Small intestine (tissue), 7 donors: Measurements from ENCODE around the gene ITGA2B. TPM values are rescaled to one million over a fixed set of nuclear protein-coding genes. Genes with fewer than 3 reads are reported as not detected.
"Not testable (repeated sequence)": the region's sequence is repeated elsewhere in the genome, so short reads cannot be mapped to it uniquely, and the experiment has no call there.

Experiments
- DNase-seq, 2 donors: peaks; one replicate each; pipeline versions ENCODE4 v3.0.0 to v3.0.0-alpha.2; 2013
- FAIRE-seq: peaks from 2 replicates; lab custom pipeline; 2012; peaks lifted over from hg19 to GRCh38; lab: Jason Lieb, UNC
- H3K27ac ChIP-seq, 3 donors: one replicate each; pipeline ENCODE4 v1.5.1; 2013; ENCODE audit warnings: low read length in 2 of 3, mild to moderate bottlenecking in 2 of 3, control low read depth in 1 of 3, inconsistent platforms in 1 of 3, low read depth in 1 of 3, moderate library complexity in 1 of 3
- H3K27me3 ChIP-seq, 3 donors: one replicate each; pipeline ENCODE4 v1.6.1; 2013; ENCODE audit warnings: low read length in 3 of 3, inconsistent platforms in 1 of 3; ENCODE audit not compliant: control insufficient read depth in 3 of 3, insufficient read depth in 3 of 3
- H3K36me3 ChIP-seq, 3 donors: one replicate each; pipeline ENCODE4 v1.6.1; 2013; ENCODE audit warnings: low read length in 3 of 3, inconsistent platforms in 1 of 3, low read depth in 1 of 3, mild to moderate bottlenecking in 1 of 3, moderate library complexity in 1 of 3; ENCODE audit not compliant: control insufficient read depth in 3 of 3, insufficient read depth in 2 of 3
- H3K4me1 ChIP-seq, 3 donors: one replicate each; pipeline ENCODE4 v1.6.1; 2013; ENCODE audit warnings: low read length in 2 of 3, inconsistent platforms in 1 of 3, low read depth in 1 of 3, mild to moderate bottlenecking in 1 of 3, moderate library complexity in 1 of 3; ENCODE audit not compliant: control insufficient read depth in 3 of 3, insufficient read depth in 2 of 3
- H3K4me3 ChIP-seq, 3 donors: one replicate each; pipeline ENCODE4 v1.5.1; 2013; ENCODE audit warnings: low read length in 3 of 3, control low read depth in 1 of 3, inconsistent platforms in 1 of 3, low read depth in 1 of 3, mild to moderate bottlenecking in 1 of 3, moderate library complexity in 1 of 3
- H3K9me3 ChIP-seq, 2 donors: one replicate each; pipeline ENCODE4 v1.6.1; 2013; ENCODE audit warnings: low read depth in 1 of 2, low read length in 1 of 2; ENCODE audit not compliant: control insufficient read depth in 2 of 2, insufficient read depth in 1 of 2
- WGBS, 3 donors: extraction: QIAGEN DNeasy Blood & Tissue Kit; methylation state at CpG; one replicate each; pipeline ENCODE4 v1.1.7; 2013; 5-methylcytosine and 5-hydroxymethylcytosine counted together
- polyA plus RNA-seq, 4 donors: library from polyadenylated mRNA; stranded (reverse) in 3 of 4; unstranded in 1 of 4; fragments of 200-250 nt in 3 of 4; fragments of 120-200 nt in 1 of 4; gene quantifications; one replicate each; pipeline versions ENCODE4 v1.2.1 to v1.2.3, GENCODE V29; 2013
- donor health status: healthy with polysubstance abuse.
- donor health status: control.
- donor health status: control.
- donor health status: Bipolar disorder and iron deficiency.
- donor health status: healthy.

Gene ITGA2B
- polyA plus RNA-seq, 4 donors, result 0.27 to 0.59 (median 0.31) TPM; not detected in 1

DNA sequence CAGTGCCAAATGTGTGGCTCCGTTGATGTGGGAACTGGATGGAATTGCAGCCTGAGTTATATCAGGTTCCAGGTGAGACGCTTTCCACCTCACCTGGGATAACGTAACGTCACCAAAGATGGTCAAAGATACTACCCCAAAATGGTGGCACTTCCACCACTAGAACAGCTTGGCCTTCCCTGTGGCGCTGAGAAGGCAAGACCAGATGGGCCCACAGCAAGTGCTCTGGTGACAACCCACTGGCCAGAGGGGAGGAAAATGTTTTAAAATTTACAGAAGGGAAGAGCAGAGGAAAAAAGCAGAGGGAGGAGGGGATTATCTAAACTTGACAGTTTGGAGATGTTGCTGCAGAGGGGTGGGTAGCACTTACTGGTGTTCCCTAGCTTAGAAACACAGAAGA is 7.5 kb upstream of the ITGA2B start:
- 94 to 97% (median 96%) methylated on average over 5 of the region's 5 CpGs for WGBS, 3 donors
- H3K36me3 ChIP-seq, result peaks cover 17 to 42% (median 24%) of the 10 kb centered on the region in 3 donors
- H3K27ac ChIP-seq, result no peak overlapping the region
- no peak overlapping the region for H3K4me3 ChIP-seq
- H3K9me3 ChIP-seq, result no peaks in the 10 kb centered on the region
- DNase-seq (no peak), FAIRE-seq (no peak)
- peaks cover 0 to 3% (median 0%) of the 10 kb centered on the region in 3 donors for H3K4me1 ChIP-seq
- no peaks in the 10 kb centered on the region for H3K27me3 ChIP-seq

DNA sequence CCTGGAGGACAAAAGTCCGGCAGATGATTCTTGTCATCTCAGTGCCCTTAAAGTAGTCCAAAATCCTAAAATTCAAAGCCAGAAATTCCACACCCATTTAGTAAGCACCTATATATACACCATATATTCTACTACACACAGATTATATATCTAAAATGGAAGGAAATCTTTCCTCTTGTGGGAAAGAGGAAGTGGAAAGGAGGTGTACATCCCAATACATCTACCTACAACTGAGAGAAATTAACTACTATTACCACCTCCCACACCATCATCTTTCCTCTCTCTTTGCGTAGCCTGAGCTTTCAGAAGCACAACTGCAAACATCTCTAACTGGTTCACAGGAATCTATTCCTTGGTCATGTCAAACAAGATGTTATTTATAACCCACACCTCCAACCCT is 5.4 kb upstream of the ITGA2B start:
- WGBS, 3 donors, result 93 to 94% (median 94%) methylated on average over 2 of the region's 2 CpGs
- no peaks in the 10 kb centered on the region for H3K27me3 ChIP-seq
- no peak for FAIRE-seq
- no peak for DNase-seq
- no peak overlapping the region for H3K4me3 ChIP-seq
- no peak overlapping the region for H3K27ac ChIP-seq
- no peaks in the 10 kb centered on the region for H3K9me3 ChIP-seq
- H3K4me1 ChIP-seq, result peaks cover 0 to 3% (median 0%) of the 10 kb centered on the region in 3 donors
- H3K36me3 ChIP-seq, result peaks cover 8 to 31% (median 16%) of the 10 kb centered on the region in 3 donors

DNA sequence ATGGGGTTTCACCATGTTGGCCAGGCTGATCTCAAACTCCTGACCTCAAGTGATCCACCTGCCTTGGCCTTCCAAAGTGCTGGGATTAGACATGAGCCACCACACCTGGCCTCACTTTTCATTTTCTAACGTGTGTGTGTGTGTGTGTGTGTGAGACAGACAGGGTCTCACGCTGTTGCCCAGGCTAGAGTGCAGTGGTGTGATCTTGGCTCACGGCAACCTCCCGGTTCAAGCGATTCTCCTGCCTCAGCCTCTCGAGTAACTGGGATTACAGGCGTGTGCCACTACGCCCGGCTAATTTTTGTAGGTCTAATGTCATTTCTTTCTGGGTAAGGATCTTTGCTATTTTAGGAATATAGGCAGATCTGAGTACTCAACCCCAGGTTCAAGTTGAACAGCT is 4.7 kb upstream of the ITGA2B start:
- peaks cover 4 to 24% (median 12%) of the 10 kb centered on the region in 3 donors for H3K36me3 ChIP-seq
- H3K9me3 ChIP-seq, DNase-seq, H3K27me3 ChIP-seq, H3K27ac ChIP-seq, H3K4me1 ChIP-seq, H3K4me3 ChIP-seq, FAIRE-seq: not testable (repeated sequence)
- 92 to 96% (median 95%) methylated on average over 9 of the region's 9 CpGs for WGBS, 3 donors

DNA sequence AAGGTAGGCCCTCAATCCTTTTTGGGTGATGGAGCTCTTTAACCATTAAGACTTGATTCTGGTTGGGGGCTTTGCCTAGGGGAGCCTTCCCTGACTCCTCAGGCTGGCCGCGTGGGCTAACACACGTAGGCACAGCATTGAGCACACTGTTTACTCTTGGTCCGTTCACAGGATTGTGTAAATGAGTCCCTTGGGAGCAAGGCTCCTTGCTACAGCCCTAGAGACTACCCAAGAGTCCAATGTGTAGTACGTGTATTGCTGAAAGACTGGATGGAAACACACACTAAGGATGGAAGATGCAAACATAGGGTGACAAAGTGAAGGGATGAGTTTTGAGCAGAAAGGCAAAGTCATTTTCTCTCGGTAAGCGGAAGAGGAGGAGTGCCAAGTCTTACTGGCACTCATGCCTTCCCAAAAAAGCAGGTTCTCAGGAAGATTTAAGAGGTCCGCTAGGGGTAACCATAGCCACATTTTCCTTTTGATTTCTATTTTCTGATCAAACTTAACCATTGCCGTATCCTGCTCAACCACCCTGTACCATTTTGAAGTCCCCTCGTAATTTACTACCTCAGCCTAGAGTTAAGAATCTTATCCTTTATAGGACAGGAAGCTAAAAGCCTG is 911 bp upstream of the ITGA2B start:
- H3K27ac ChIP-seq, result no peak overlapping the region
- peaks cover 0 to 11% (median 3%) of the 10 kb centered on the region in 3 donors for H3K4me1 ChIP-seq
- peaks cover 0 to 16% (median 2%) of the 10 kb centered on the region in 3 donors for H3K27me3 ChIP-seq
- no peak overlapping the region for H3K4me3 ChIP-seq
- no peak for FAIRE-seq
- 82 to 87% (median 83%) methylated on average over 10 of the region's 10 CpGs for WGBS, 3 donors
- no peak for DNase-seq
- no peaks in the 10 kb centered on the region for H3K36me3 ChIP-seq
- no peaks in the 10 kb centered on the region for H3K9me3 ChIP-seq

DNA sequence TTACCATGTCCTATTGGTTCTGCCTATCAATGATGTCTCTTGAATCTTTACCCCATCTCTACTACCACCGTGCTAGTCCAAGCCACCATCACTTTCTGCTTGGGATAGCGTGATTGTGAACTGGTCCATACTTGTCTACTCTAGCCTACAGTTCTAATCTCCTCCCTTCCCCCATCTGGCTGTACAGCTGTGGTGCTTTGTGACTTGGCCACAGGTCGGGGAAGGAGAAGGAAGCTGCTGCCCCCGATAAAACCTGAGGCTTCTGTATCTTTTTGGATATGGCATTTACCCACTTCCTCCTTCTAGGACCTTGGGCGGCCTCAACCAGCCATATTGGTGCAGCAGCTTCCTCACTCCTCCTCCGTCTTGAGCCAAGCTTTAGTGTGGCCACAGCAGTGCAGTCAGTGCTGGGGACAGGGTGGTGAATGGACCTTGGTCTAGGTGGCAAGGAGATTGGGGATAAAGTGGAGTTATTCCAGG is 314 bp upstream of the ITGA2B start:
- H3K36me3 ChIP-seq, result no peaks in the 10 kb centered on the region
- FAIRE-seq (no peak), DNase-seq (no peak)
- WGBS, 3 donors, result 70 to 81% (median 71%) methylated on average over 6 of the region's 6 CpGs
- peaks cover 0 to 15% (median 3%) of the 10 kb centered on the region in 3 donors for H3K4me1 ChIP-seq
- H3K27me3 ChIP-seq, result peaks cover 0 to 21% (median 2%) of the 10 kb centered on the region in 3 donors
- H3K27ac ChIP-seq, result no peak overlapping the region
- H3K4me3 ChIP-seq, result no peak overlapping the region
- no peaks in the 10 kb centered on the region for H3K9me3 ChIP-seq

DNA sequence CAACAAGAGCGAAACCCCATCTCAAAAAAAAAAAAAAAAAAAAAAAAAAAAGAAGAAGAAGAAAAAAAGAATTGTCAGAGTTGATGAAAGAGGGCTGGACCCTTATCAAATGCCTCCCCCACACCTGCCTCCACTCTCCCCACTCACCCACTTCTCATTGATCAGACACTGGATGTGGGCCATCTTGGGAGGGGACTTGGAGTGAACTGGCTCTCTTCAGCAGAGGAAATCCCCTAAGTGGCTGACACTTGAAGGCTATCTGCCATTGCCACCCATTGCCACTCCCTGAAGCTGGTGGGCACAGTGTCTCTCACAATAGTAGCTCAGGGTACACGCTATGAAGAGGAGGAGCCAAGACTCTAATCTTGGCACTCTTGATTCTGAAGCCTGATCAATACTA is 1.6 kb downstream of the ITGA2B start:
- DNase-seq, result no peak
- Histone ChIP-seq H3K27ac (no peak overlapping the region), H3K27me3 (peaks cover 2 to 41% (median 2%) of the 10 kb centered on the region in 3 donors), H3K36me3 (no peaks in the 10 kb centered on the region), H3K4me3 (no peak overlapping the region), H3K4me1 (peaks cover 0 to 16% (median 3%) of the 10 kb centered on the region in 3 donors), H3K9me3 (no peaks in the 10 kb centered on the region)
- FAIRE-seq, result no peak
- WGBS, 3 donors, result 73 to 85% (median 80%) methylated on average over 2 of the region's 2 CpGs

DNA sequence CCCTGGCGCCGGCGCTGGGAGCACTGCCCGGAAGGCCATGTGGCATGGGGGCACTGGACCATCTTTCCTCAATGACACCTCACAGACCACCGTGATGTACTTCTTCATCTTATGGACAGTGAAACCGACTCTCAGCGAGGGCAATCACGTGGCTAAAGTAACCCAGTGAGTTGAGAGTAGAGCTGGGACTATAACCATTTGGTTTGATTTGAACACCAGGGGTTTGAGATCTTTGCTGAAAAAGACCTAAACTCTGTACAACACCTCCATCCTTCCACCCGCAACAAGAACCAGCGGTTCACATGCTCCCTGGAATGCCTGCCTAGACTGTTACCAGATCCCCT is 3.3 kb downstream of the ITGA2B start:
- no peaks in the 10 kb centered on the region for H3K36me3 ChIP-seq
- DNase-seq (no peak), FAIRE-seq (no peak)
- H3K27me3 ChIP-seq, result peaks cover 2 to 51% (median 2%) of the 10 kb centered on the region in 3 donors
- no peaks in the 10 kb centered on the region for H3K9me3 ChIP-seq
- peaks cover 0 to 16% (median 3%) of the 10 kb centered on the region in 3 donors for H3K4me1 ChIP-seq
- peak overlapping the region in 1 of 3 donors; percentile 51 for H3K4me3 ChIP-seq
- H3K27ac ChIP-seq, result no peak overlapping the region
- 33 to 52% (median 37%) methylated on average over 10 of the region's 10 CpGs for WGBS, 3 donors

DNA sequence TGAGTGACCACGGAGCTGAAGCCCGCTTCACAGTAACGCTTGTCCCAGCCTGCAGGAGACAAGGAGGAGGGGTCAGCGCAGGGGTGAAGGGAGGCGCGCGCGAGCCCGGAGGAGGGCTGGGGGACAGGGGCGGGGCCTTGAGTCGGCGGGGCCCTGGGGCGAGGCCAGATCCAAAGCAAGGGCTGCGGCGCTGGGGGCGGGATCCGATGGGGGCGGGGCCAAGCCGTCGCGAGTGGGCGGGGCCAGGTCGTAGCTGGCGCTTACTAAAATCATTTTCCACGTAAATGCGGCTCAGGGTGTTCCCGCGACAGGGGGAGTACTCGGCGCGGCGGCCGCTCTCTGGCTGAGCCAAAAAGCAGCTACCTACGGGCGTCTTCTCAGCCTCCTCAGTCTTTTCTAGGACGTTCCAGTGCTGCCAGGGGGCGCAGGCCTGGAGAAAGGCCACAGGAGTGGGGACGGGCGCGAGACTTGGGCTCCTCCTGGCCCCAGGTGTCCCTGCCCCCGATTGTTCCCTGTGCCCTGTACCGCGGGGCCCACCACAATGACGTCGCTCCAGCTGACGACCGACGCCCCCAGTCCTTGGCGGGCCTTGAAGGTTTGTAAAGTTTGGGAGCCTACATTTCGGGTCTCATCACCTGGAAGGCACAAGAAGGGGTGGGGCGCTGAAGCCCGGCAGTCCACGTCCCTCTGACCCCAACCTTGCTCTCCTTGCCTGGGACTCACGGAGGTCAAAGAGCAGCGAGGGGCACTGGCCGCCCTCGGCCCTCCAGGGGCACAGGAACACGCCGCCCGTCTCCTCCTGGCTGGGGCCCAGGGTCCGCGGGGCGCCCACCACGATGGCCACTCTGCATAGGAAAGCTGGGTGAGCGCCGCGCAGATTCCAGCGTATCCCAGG is 3.9 kb downstream of the ITGA2B start:
- 4 to 8% (median 6%) methylated on average over 52 to 68 of the region's 68 CpGs for WGBS, 3 donors
- H3K4me3 ChIP-seq, result peak overlapping the region in 2 of 3 donors; percentile 38 to 51
- H3K36me3 ChIP-seq, result no peaks in the 10 kb centered on the region
- no peak for FAIRE-seq
- H3K4me1 ChIP-seq, result peaks cover 0 to 16% (median 3%) of the 10 kb centered on the region in 3 donors
- no peaks in the 10 kb centered on the region for H3K9me3 ChIP-seq
- H3K27me3 ChIP-seq, result peaks cover 2 to 56% (median 2%) of the 10 kb centered on the region in 3 donors
- peak; percentile 54 to 83 for DNase-seq
- H3K27ac ChIP-seq, result no peak overlapping the region
